ENCODE results near the gene MXD3. TPM values are rescaled to one million over a fixed set of nuclear protein-coding genes. Genes with fewer than 3 reads are reported as not detected.

Gene MXD3
- total RNA-seq, 1 experiment from 2014 or later, result 36.3 TPM

DNA sequence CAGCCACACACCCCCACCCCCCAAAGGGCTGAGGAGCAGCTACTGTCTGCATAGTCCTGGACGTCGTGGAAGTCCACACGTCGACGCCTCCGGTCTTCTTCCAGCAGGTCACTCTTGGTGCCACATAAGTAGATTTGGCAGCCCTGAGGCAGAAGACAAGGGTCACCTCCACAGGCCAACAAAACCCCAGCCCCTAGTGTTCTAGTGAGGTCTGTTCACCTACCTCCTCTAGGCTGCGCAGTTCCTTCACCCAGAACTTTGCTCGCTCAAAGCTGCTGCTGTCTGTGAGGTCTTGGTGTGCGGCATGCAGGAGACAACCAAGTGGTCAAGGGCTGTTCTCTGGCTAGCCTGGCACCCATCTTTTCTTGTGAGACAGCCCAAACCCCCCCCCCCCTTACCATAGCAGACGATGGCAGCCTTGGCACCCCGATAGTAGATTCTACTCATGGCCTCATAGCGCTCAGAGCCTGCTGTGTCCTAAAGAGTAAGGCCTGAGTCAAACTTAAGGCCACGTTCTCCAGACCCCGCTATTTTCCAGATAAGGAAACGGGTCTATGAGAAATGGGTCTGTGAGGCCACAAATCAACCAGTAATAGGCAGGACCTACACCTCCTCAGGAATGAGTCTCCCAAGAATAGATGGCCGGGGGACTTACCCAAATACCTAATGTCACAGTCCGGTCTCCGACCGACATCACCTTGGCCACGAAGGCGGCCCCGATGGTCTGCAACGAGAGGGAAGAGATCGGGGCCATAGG, 9.2 kb downstream of the MXD3 start:
- no peak for DNase-seq

DNA sequence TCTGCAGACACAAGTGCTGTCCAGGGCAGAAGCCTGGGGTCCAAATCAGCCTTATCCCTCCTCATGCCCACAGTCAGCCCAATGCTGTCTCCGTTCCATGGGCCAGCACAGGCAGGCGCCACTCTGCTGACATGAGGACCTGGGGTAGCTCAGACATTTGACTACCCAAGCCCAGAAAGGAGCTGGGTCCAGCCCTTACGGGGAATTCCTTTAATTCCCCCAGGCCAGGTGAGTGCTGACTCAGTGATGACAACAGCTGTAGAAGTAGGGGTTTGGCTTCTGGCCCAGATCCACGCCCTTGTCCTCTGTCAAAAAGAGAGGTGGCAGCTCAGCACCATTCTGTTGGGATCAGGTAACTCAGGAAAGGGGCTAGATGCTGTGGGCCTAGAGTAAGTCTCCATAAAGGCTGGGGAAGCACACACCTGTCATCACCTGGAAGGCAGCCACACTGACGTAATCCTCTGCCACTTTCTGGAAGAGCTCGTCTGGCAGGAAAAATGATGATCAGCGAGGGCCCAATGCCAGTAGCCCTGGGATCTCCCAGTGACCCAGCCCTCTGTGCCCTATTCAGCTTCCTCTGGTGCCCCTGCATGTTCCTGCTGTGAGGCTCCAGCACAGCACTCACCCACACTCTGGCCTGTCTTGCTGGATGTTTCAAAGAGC, 10.1 kb downstream of the MXD3 start:
- Mint-ChIP-seq H3K27ac (ENCODE audit: unreplicated experiment) (peak overlapping the region; percentile 89), H3K36me3 (ENCODE audit: insufficient read depth, unreplicated experiment) (peaks cover 69% of the 10 kb centered on the region), H3K27me3 (ENCODE audit: unreplicated experiment) (no peaks in the 10 kb centered on the region), H3K4me1 (ENCODE audit: low read depth, unreplicated experiment) (peaks cover 58% of the 10 kb centered on the region), H3K4me3 (ENCODE audit: low read depth, unreplicated experiment) (peak overlapping the region; percentile 94), H3K9me3 (ENCODE audit: low read depth, unreplicated experiment) (no peaks in the 10 kb centered on the region)
- intact Hi-C loops (cut with micrococcal nuclease; ENCODE audit: unreplicated experiment), result loop anchor here (5.0 kb wide), 1 partner anchor 189 kb away; no protein-coding TSS in a partner anchor
- DNase-seq, result peak; percentile 86
- TF ChIP-seq, protein P1, sequence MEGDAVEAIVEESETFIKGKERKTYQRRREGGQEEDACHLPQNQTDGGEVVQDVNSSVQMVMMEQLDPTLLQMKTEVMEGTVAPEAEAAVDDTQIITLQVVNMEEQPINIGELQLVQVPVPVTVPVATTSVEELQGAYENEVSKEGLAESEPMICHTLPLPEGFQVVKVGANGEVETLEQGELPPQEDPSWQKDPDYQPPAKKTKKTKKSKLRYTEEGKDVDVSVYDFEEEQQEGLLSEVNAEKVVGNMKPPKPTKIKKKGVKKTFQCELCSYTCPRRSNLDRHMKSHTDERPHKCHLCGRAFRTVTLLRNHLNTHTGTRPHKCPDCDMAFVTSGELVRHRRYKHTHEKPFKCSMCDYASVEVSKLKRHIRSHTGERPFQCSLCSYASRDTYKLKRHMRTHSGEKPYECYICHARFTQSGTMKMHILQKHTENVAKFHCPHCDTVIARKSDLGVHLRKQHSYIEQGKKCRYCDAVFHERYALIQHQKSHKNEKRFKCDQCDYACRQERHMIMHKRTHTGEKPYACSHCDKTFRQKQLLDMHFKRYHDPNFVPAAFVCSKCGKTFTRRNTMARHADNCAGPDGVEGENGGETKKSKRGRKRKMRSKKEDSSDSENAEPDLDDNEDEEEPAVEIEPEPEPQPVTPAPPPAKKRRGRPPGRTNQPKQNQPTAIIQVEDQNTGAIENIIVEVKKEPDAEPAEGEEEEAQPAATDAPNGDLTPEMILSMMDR (IDR thresholded peaks at IDR 0.05; ENCODE audit: unreplicated experiment), result no peak
- no TSS peak for BruUV-seq (replicated peaks)
- CTCF ChIA-PET, result interaction anchor here (0.6 to 2.5 kb wide), 12 partner anchors 8 to 387 kb away, joined by 3 to 10 read pairs (median 5); partner anchors contain the start of gene FGFR4

More for the DNA sequence above, 9.2 kb downstream of the MXD3 start:
- BruUV-seq (replicated peaks), result no TSS peak
- intact Hi-C loops (cut with micrococcal nuclease; ENCODE audit: unreplicated experiment), result loop anchor here (5.0 kb wide), 1 partner anchor 190 kb away; no protein-coding TSS in a partner anchor
- peaks cover 60% of the 10 kb centered on the region for H3K4me1 Mint-ChIP-seq (ENCODE audit: low read depth, unreplicated experiment)
- H3K36me3 Mint-ChIP-seq (ENCODE audit: insufficient read depth, unreplicated experiment), result peaks cover 73% of the 10 kb centered on the region
- CTCF ChIA-PET, result interaction anchor here (0.6 to 1.7 kb wide), 8 partner anchors 10 to 386 kb away, joined by 3 to 7 read pairs (median 5); no protein-coding TSS in a partner anchor
- no peaks in the 10 kb centered on the region for H3K27me3 Mint-ChIP-seq (ENCODE audit: unreplicated experiment)
- TF ChIP-seq, protein P1 (IDR thresholded peaks at IDR 0.05; ENCODE audit: unreplicated experiment), result no peak
- peak overlapping the region; percentile 89 for H3K27ac Mint-ChIP-seq (ENCODE audit: unreplicated experiment)
- H3K9me3 Mint-ChIP-seq (ENCODE audit: low read depth, unreplicated experiment), result no peaks in the 10 kb centered on the region
- H3K4me3 Mint-ChIP-seq (ENCODE audit: low read depth, unreplicated experiment), result peak overlapping the region; percentile 94

DNA sequence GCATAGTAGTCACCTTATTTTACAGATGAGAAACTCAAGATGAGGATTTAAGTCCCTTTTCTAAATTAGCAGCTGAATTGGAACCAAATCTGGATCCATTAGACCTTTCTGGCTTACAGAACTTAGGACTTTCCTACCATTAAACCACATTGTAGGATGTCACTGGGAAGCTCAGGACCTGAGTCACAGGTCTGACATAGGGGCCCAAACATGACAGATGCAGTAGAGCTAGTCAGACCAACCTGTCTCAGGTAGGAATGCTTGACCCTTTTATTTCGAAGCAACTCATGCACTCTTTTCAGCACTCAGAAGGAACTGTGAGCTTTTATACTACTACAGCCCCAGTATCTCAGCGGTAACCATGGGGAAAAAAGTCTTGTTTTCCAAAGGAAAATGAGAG, 10.7 kb downstream of the MXD3 start:
- H3K36me3 Mint-ChIP-seq (ENCODE audit: insufficient read depth, unreplicated experiment), result peaks cover 69% of the 10 kb centered on the region
- CTCF ChIA-PET, result interaction anchor here (0.6 to 2.5 kb wide), 9 partner anchors 9 to 214 kb away, joined by 3 to 10 read pairs (median 5); partner anchors contain the start of gene FGFR4
- H3K9me3 Mint-ChIP-seq (ENCODE audit: low read depth, unreplicated experiment), result no peaks in the 10 kb centered on the region
- TF ChIP-seq, protein P1 (IDR thresholded peaks at IDR 0.05; ENCODE audit: unreplicated experiment), result no peak
- intact Hi-C loops (cut with micrococcal nuclease; ENCODE audit: unreplicated experiment), result loop anchor here (5.0 kb wide), 1 partner anchor 189 kb away; no protein-coding TSS in a partner anchor
- peak overlapping the region; percentile 89 for H3K27ac Mint-ChIP-seq (ENCODE audit: unreplicated experiment)
- no peak for DNase-seq
- BruUV-seq (replicated peaks), result no TSS peak
- H3K4me3 Mint-ChIP-seq (ENCODE audit: low read depth, unreplicated experiment), result no peak overlapping the region
- H3K27me3 Mint-ChIP-seq (ENCODE audit: unreplicated experiment), result no peaks in the 10 kb centered on the region
- H3K4me1 Mint-ChIP-seq (ENCODE audit: low read depth, unreplicated experiment), result peaks cover 51% of the 10 kb centered on the region

DNA sequence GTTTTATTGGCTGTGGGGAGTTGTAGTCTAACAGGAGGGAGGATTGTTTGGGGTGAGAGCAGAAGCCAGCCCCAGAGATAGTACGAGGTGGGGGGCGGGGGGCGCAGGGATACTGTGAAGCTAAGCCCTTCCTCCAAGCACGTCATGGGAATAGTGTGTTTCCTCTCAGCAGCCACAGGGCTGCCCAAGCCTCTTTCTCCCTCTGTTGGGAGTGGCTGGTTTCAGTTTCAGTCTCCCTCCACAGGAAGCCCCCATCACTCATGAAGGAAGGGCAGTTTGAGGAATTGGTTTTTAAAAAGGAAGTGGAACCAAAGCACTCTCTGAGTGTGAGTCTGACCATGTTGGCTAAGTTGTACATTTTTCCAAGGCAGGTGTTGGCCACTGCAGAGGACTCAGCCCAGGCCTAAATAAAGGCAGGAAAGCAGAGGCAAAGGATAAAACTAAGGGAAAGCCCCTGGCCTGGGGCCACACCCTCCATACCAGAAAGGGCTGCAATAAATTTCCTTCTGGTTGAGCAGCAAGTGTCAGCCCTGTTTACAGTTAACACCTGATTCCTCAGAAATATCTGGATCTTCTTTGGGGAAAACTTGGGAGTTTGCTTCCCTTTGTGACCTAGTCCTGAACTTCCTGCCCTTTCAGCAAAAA, 11.3 kb downstream of the MXD3 start:
- Mint-ChIP-seq H3K4me1 (ENCODE audit: low read depth, unreplicated experiment) (peaks cover 45% of the 10 kb centered on the region), H3K36me3 (ENCODE audit: insufficient read depth, unreplicated experiment) (peaks cover 64% of the 10 kb centered on the region), H3K9me3 (ENCODE audit: low read depth, unreplicated experiment) (no peaks in the 10 kb centered on the region), H3K27me3 (ENCODE audit: unreplicated experiment) (no peaks in the 10 kb centered on the region), H3K4me3 (ENCODE audit: low read depth, unreplicated experiment) (peak overlapping the region; percentile 40), H3K27ac (ENCODE audit: unreplicated experiment) (peak overlapping the region; percentile 89)
- BruUV-seq (replicated peaks), result no TSS peak
- TF ChIP-seq, protein P1 (IDR thresholded peaks at IDR 0.05; ENCODE audit: unreplicated experiment), result no peak
- CTCF ChIA-PET, result interaction anchor here (0.6 to 2.5 kb wide), 2 partner anchors 10 to 63 kb away, joined by 3 to 10 read pairs; no protein-coding TSS in a partner anchor
- intact Hi-C loops (cut with micrococcal nuclease; ENCODE audit: unreplicated experiment), result loop anchor here (5.0 kb wide), 1 partner anchor 188 kb away; no protein-coding TSS in a partner anchor
- DNase-seq, result peak; percentile 58

Measured in Calu3 (cell line).